GM18951 (cell line): Measurements from ENCODE around the gene HIPK2.

Experiments used
- POLR2A ChIP-seq: IDR thresholded peaks from 4 replicates; pipeline ENCODE4 v1.6.1; 2011; ENCODE audit warnings: mild to moderate bottlenecking; ENCODE audit not compliant: insufficient read length, insufficient read depth; ENCODE audit errors: extremely low read depth
- in situ Hi-C: fragments of 300-500 bp; cut with MboI; formaldehyde crosslinking; loops from one replicate; pipeline ENCODE4 v1.12.0; 2022; ENCODE audit warnings: low sequenced_read_pairs, mixed read lengths, inconsistent platforms; ENCODE audit not compliant: unreplicated experiment

Gene HIPK2

DNA sequence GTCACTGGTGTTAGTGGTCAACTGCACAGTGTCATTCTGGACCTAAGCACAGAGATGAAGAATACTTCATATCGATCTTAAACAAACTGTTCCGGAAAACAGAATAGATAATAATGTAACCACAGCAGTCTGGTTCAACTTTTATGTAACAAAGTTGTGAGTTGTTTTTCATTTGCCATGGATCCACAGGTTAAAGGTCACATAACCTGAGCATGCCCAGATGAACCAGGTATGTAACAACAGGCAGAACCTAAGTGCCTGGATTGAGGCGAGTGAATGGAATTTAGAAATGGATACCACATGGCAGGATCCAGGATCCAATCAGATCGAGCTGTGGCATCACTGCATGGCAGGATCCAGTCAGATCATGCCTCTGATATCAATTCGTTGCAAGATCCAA is 167.2 kb downstream of the HIPK2 start:
- no peak for TF ChIP-seq POLR2A
- in situ Hi-C loops: no loop called here

DNA sequence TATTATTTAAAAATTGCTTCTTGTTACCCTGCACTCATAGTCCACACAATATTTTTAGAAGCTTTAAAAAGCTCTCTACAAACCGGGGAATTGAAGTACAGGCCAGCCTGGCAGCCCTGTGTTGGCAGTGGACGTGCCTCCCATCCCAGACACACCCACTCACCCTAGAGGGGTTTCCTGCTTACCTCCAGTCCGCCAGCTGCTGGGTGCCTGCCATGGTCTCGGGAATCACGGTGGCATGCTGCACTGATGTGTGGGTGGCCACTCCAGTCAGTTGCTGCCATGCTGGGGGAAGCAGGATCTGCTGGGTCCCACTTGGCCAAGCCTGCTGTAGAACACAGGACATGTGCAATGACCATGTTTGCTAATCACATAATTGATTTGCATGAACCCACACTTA is 173.9 kb downstream of the HIPK2 start:
- no peak for TF ChIP-seq POLR2A
- in situ Hi-C loops: no loop called here

DNA sequence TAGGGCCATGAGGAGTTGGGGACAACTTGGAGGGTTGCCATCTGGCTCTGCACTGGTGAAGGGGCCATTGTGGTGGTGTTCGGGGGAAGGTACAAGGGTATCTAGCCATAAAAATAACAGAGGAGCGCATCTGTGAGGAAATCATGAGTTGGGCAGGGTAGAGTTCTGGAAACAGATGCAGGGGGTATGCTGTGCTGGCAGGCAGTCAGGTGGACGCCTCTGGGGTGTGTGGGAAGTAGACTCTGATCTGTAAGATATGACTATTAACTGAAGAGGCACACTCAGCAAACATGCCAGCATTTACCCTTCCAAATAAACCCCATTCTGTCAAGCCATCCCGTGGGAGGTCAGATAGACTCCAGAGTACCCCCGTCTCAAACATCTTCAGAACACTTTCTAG is 174.5 kb downstream of the HIPK2 start:
- TF ChIP-seq POLR2A: no peak
- in situ Hi-C loops: no loop called here

DNA sequence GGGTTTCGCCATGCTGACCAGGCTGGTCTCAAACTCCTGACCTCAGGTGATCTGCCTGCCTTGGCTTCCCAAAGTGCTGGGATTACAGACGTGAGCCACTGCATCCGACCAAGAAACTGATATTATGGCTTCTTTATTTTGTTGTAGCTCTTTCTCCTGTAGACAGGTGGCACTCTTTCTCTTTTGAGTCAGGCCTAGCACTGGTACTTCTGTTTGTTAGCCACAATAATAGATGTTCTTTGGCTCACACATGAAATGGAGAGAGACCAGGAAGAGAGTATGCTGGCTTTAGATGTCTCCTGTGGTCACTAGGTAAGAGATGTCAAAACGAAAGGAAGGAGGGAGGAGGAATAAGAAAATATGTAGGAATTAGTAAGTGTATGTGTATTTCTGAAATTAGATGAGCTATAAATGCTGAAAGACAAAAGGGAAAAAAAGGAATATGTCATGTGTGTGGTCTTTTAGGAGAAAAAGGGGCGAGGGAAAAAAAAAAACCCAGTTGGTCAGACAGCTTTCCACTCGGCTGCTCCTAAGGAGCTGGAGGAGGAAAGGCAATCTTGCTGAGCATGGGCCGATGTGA is 175.6 kb downstream of the HIPK2 start:
- in situ Hi-C loops: no loop called here
- no peak for TF ChIP-seq POLR2A

DNA sequence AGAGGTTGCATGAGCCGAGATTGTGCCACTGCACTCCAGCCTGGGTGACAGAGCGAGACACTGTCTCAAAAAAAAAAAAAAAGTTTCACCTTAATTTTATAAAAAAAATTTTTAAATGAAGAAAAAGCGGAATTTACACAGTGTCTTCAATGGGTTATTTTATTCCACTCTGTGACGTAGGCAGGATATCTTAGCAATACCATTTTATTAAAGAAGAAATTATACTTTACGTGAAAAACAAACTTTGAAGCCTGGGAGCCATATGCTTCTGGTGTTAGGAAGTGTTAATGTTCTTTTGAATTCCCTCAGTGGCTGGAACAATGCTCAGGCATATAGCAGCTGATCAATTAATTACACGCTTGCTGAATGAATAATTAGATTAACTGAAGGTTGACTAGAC is 176.6 kb downstream of the HIPK2 start:
- in situ Hi-C loops: no loop called here

DNA sequence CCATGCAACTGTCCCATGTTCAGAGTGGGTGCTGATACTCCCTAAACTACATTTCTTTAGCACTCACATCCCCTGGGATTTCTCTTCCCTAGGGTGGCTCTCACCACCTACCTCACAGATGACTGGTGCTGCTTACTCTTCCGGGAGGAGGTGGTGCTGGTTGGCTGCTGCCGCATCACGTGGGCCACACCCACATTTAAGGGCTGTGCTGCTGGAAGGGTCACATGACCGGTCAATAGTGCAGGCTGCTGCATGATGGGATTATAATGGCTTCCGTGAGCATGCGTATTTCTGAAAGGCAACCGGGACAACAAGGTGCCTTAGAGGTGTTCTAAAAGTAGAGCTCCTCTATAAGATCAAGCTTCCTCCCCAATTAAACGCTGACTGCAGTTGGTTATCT is 177.5 kb downstream of the HIPK2 start:
- in situ Hi-C loops: no loop called here
- TF ChIP-seq POLR2A: no peak

More for the DNA sequence above, 176.6 kb downstream of the HIPK2 start:
- TF ChIP-seq POLR2A: no peak

DNA sequence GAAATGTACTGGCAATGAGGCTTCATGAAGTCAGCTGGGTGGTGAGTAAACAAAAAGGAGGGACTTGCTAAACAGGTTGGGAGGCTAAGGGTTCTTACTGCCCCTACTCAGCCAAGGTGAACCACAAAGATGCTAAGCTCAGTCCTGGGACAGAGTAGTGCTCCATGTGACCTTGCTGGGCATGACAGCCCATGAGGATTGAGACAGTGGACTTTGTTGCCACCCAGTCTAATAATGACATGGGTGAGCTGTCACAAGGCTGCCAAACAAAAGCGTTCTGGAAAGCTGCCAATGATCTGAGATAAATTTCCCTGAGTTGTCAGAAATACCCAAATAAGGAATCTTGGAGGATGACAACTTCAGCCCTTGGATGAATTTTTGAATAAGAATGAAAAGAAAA is 179.2 kb downstream of the HIPK2 start:
- in situ Hi-C loops: no loop called here
- TF ChIP-seq POLR2A: no peak

DNA sequence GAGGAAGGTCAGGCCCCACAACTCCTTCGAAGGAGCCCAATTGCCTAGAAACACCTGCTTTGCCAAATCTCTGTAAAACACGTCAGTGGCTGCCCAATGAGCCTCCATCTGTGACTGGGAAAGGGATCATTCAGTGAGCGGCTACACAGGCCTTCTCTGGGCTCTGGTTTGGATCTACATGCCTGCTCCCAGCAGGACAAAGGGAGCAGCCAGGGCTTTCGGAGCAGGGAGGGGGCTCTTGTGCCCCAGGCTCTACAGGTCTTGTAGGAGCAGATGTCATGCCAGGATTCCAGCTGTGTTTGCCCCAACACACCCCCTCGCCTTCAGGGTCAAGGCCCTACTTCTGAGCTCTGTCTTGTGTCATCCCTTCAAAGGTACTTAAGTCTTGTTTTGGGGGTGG is 180.8 kb downstream of the HIPK2 start:
- in situ Hi-C loops: no loop called here

DNA sequence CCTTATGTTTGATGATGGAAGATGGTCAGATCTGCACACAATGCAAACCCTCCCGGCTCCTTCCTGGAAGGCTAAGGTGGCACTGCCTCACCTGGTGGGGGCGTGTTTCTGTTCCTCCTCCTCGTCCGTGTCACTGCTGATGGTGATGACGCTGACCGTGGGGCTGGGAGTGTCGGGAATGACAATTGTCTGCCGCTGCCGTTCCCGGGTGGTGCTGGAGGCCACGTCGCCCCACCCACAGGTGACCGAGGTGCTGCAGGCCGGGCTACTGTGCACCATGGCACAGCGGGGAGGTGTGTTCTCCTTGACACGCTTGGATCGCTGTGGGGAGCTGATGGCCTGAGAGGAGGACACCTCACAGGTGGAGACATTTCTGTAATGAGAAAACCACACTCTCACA is 181.2 kb downstream of the HIPK2 start:
- TF ChIP-seq POLR2A: no peak
- in situ Hi-C loops: no loop called here

More for the DNA sequence above, 180.8 kb downstream of the HIPK2 start:
- no peak for TF ChIP-seq POLR2A

DNA sequence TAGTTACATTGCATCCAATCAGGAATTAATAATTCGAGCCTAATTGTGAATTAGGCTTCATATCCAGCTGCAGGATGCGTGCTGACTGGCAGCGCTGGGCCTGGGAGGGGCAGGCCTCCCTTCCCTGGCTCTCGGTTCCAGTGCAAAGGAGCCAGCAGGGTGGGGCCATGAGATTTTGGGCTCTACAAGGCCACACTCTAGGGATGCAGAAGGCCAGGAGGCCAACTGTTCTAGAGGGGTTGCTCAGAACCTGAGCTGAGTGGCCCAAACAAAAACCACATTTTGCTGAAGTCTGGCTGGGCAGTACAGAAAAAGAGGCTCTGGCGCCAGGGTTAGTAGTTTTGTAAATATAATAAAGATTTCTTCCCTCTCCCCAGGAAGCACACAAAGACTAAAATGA is 182.0 kb downstream of the HIPK2 start:
- TF ChIP-seq POLR2A: no peak

DNA sequence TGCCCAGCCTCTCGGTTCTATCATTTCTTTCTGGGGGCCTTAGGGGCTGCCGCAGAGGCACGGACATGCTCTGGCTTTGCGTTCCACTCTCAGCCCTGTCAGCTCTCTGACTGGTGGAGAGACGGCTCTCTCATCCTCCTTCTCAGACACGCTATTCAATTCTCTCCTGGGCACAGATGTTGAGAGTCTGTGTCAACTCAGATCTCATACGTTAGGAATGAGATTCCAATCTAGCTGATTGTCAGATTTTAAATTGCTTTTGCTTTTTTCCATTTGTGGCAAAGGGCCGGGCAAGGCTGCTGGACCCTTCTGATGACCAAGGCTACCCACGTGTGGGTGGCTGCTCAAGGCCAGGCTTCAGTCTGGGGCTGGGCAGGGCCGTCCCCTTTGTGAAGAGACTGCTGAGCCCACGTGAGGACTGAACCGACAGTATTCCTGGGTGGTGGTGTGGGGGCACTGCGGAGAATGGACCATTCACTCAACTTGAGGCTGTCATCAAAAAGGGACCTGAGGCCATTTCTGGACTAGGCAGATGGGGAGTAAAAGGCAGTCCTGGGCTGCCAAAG is 182.8 kb downstream of the HIPK2 start:
- TF ChIP-seq POLR2A: no peak
- in situ Hi-C loops: no loop called here

More for the DNA sequence above, 182.0 kb downstream of the HIPK2 start:
- in situ Hi-C loops: no loop called here

DNA sequence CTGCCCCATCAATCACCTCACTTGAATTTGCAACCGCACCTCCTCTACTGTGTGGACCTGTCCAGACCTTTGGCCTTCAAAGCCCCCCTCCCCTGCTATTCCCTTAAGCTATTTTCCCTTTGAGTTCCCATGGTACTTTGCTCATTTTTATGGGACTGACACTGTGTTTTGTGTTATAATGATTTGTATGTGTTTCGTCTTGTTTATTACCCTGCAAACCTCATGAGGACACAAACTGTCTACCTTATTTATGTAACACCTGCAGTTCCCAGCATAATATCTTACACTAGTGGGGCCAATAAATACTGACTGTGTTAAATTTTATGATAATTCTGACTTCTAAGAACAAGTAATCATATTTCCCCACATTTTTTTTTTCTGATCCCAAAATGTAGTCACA is 183.7 kb downstream of the HIPK2 start:
- in situ Hi-C loops: no loop called here
- no peak for TF ChIP-seq POLR2A

DNA sequence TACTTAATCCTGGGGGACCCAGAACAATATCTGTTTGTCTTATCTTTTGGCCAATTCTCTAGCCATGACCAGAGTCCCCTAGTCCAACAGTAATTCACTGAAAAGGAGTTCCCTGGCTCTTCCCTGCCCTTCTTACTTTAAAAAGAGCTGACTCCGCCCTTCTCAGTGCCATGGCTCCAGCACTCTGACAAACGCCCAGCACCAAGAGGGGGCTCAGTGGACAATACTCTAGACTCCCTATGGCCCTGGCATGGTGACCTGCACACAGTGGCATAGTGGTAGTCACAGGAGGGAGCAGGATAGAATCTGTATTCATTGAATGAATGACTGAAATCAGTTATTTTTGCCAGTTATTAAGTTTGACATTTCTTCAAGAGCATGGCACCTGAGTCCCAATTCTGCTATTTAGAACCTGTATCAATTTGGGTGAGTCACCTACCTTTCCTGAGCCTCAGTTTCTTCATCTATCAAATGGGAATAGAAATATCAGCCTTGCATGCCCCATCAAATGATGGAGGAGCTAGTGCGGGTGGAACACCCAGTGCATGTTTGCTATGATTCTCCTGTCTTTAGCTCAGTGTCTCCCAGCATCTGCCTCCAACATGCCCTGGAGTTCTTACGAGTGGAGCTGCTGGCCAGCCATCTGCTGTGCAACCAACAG is 184.9 kb downstream of the HIPK2 start:
- in situ Hi-C loops: no loop called here
- TF ChIP-seq POLR2A: no peak

DNA sequence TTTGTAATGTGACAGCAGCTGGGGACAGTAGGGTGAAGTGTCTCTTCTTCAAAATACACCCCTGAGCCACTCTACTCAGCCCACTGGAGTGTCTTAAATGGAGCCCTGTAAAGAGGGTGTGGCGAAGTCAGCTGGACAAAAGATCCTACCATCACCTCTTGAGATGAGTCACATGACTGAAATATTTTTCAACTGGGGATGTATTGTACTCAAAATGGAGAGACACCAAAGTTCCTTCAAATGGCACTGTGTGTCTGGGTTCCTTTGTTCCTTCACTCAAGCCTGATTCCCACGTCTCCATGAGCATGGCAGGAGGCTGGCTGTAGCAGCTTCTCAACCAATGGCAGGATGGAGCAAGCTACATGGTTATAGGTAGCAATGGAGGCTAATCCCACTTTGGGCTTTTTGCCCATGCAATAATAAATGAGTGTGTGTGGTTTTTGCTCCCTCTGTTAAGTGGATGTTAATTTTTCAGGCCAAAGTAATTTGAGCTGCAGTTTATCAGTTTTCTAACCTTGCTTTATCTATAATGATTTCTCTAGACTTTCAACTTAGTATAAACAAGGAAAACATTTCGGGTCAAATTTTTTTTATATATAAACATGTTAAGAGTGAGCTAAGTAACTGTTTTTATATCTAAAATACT is 186.1 kb downstream of the HIPK2 start:
- no peak for TF ChIP-seq POLR2A
- in situ Hi-C loops: no loop called here
